PC-9 (cell line): ENCODE results near the gene TMSB15B.
"Not testable (repeated sequence)": the region's sequence is repeated elsewhere in the genome, so short reads cannot be mapped to it uniquely, and the experiment has no call there.

Experiments used
- CTCF ChIP-seq: fragments of 200-600 bp; sonication (generic); conservative IDR thresholded peaks from 2 replicates; pipeline ENCODE4 v1.6.1; 2017; ENCODE audit warnings: mixed run types, antibody characterized with exemption, mild to moderate bottlenecking, moderate library complexity
- EZH2 ChIP-seq: fragments of 200-600 bp; sonication (generic); IDR thresholded peaks from 2 replicates; pipeline ENCODE4 v1.8.0; 2017; ENCODE audit warnings: antibody characterized with exemption, low read depth

DNA sequence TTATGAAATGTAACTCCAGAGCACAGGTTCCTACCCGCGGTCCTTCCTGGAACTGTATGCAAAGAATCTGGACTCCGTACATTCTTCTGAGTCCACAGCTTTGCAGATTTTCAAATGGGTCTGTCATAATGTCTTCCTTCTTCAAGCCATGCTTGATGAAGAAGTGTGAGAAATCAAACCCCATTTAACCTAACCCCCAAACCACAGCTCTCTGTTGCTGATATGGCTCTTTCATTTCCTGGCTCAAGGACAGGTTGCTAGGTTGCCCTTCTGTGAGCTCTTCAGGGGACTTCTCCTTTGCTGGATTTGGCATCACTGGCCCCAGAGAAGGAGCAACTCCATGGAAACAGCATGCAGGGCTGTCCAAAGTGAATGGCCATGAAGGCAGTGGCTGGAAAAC is 41.9 kb upstream of the TMSB15B start:
- TF ChIP-seq EZH2, CTCF: not testable (repeated sequence)
